Hepatocyte (in vitro differentiated cells): ENCODE data around the gene PTPRC.

ENCODE experiments used
- CTCF ChIP-seq: fragments of 200-600 bp; sonication (generic); IDR thresholded peaks from 2 replicates; pipeline ENCODE4 v1.5.1; 2016; ENCODE audit warnings: antibody characterized with exemption, mild to moderate bottlenecking; ENCODE audit not compliant: poor library complexity
- EZH2phosphoT487 ChIP-seq: fragments of 200-600 bp; sonication (generic); IDR thresholded peaks from one replicate; pipeline ENCODE4 v1.6.1; 2018; ENCODE audit warnings: antibody characterized with exemption, mild to moderate bottlenecking, low read depth, moderate library complexity; ENCODE audit not compliant: unreplicated experiment, severe bottlenecking

GRCh38 chr1:198604975-198605374 is 33.9 kb upstream of the PTPRC start:
- TF ChIP-seq EZH2phosphoT487 (no peak), CTCF (no peak)
